Measurements from ENCODE around the gene SLC6A6.
A peak's percentile ranks its signal among the peaks of the same experiment; 100 is the strongest.

DNA sequence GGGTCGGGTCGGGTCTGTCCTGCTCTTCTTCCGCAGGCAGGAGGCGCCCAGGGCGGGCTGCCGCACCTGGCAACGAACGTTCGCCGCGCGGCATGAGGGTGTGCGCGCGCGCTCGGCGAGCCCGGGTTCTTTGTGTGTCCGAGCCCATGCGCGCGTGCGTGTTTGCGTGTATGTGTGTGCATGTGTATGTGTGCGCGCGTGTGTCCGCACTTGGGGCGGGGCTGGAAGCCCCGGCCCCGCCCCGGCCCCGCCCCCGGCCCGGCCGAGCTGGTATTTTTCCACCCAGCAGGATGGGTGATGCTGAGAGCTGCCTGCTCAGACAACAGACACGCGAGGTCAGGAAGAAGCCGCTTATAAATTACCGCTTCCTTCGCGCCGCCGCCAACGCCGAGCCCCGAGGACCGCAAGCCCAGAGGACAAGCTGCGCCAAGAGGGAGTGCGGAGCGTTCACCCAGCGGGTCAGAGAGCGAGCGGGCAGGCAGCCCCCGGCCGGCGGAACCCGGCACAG, at the start of gene SLC6A6:
- TF ChIP-seq EZH2 (IDR thresholded peaks at IDR 0.05; ENCODE audit: borderline replicate concordance, low read length) (no peak), CTCF (conservative IDR thresholded peaks at IDR 0.05 in 1 of 2, IDR thresholded peaks at IDR 0.05 in 1 of 2; ENCODE audit: extremely low read depth in 1 of 2, insufficient read depth in 1 of 2, low read depth in 1 of 2, low read length in 2 of 2) (peak; percentile 25 to 66)
